IMR-90 (cell line): Measurements from ENCODE around the gene HECW1. TPM values are rescaled to one million over a fixed set of nuclear protein-coding genes. Genes with fewer than 3 reads are reported as not detected.

Source experiments
- ATAC-seq: fragments of 200-7000 bp; cut with Tn5 transposase; 2 replicates; pipeline ENCODE4 v1.9.1; 2020; ENCODE audit warnings: low read depth, mild to moderate bottlenecking, moderate library complexity
- BruUV-seq: library from RNA; stranded (reverse); fragments of 400-500 nt; replicated peaks from 2 replicates; lab custom pipeline; 2021; lab: Mats Ljungman, UMichigan
- CTCF ChIA-PET: fragments of 300-600 bp; formaldehyde crosslinking; extraction: SDS; loops from one replicate; lab custom pipeline; 2021; ENCODE audit warnings: antibody characterized with exemption; lab: Yijun Ruan, JAX
- POLR2A ChIA-PET: fragments of 300-600 bp; sonication (Branson Sonifier 250); formaldehyde crosslinking; loops from one replicate; lab custom pipeline; 2022; ENCODE audit warnings: antibody characterized with exemption; ENCODE audit not compliant: unreplicated experiment; lab: Charles Lee
- DNase-seq: peaks from one replicate; pipeline ENCODE4 v3.0.0; 2013
- H2AFZ ChIP-seq: replicated peaks from 2 replicates; pipeline ENCODE3; 2013; ENCODE audit warnings: low read length, mild to moderate bottlenecking; ENCODE audit not compliant: poor library complexity
- H2AK5ac ChIP-seq: 2 replicates; pipeline ENCODE4 v1.6.1; 2013; ENCODE audit warnings: low read depth, low read length, inconsistent platforms
- H2AK9ac ChIP-seq: replicated peaks from 2 replicates; pipeline ENCODE3; 2013; ENCODE audit warnings: mild to moderate bottlenecking, low read depth, low read length, moderate library complexity; ENCODE audit not compliant: poor library complexity
- H2BK120ac ChIP-seq: 2 replicates; pipeline ENCODE4 v1.6.1; 2013; ENCODE audit warnings: low read depth, low read length, inconsistent platforms
- H2BK15ac ChIP-seq: 3 replicates; pipeline ENCODE4 v1.6.1; 2013; ENCODE audit warnings: low read depth, low read length, inconsistent platforms
- H2BK20ac ChIP-seq: 2 replicates; pipeline ENCODE4 v1.6.1; 2013; ENCODE audit warnings: low read depth, mild to moderate bottlenecking, inconsistent platforms, low read length, moderate library complexity
- H2BK5ac ChIP-seq: 2 replicates; pipeline ENCODE4 v1.6.1; 2013; ENCODE audit warnings: mild to moderate bottlenecking, low read depth, low read length, inconsistent platforms; ENCODE audit not compliant: poor library complexity, severe bottlenecking
- H3K14ac ChIP-seq: replicated peaks from 2 replicates; pipeline ENCODE4 v1.6.1; 2013; ENCODE audit warnings: low read depth, low read length, inconsistent platforms
- H3K18ac ChIP-seq: 2 replicates; pipeline ENCODE4 v1.6.1; 2013; ENCODE audit warnings: low read depth, low read length, control low read depth
- H3K23ac ChIP-seq: 2 replicates; pipeline ENCODE4 v1.6.1; 2013; ENCODE audit warnings: low read depth, low read length, inconsistent platforms
- H3K27ac ChIP-seq: 2 replicates; pipeline ENCODE4 v1.5.1; 2013; ENCODE audit warnings: mild to moderate bottlenecking, control low read depth, low read length; ENCODE audit not compliant: insufficient read depth
- H3K27me3 ChIP-seq: 2 replicates; pipeline ENCODE4 v1.6.1; 2013; ENCODE audit warnings: low read length; ENCODE audit not compliant: control insufficient read depth, insufficient read depth
- H3K36me3 ChIP-seq: 2 replicates; pipeline ENCODE4 v1.6.1; 2013; ENCODE audit warnings: low read length, mixed read lengths; ENCODE audit not compliant: control insufficient read depth, insufficient read depth
- H3K4ac ChIP-seq: 2 replicates; pipeline ENCODE4 v1.6.1; 2013; ENCODE audit warnings: low read depth, low read length, inconsistent platforms
- H3K4me1 ChIP-seq: 2 replicates; pipeline ENCODE4 v1.6.1; 2013; ENCODE audit warnings: low read length, mixed read lengths; ENCODE audit not compliant: control insufficient read depth, insufficient read depth
- H3K4me2 ChIP-seq: 2 replicates; pipeline ENCODE4 v1.6.1; 2013; ENCODE audit warnings: low read depth, mild to moderate bottlenecking, control low read depth, low read length, moderate library complexity
- H3K4me3 ChIP-seq: 2 replicates; pipeline ENCODE4 v1.5.1; 2013; ENCODE audit warnings: low read depth, mild to moderate bottlenecking, control low read depth, low read length, moderate library complexity; ENCODE audit not compliant: insufficient read depth
- H3K56ac ChIP-seq: 2 replicates; pipeline ENCODE4 v1.6.1; 2013; ENCODE audit warnings: low read length, inconsistent platforms; ENCODE audit not compliant: insufficient read depth; ENCODE audit errors: extremely low read depth
- H3K79me1 ChIP-seq, 2 experiments: 2 replicates each; pipeline ENCODE4 v1.6.1; 2013; ENCODE audit warnings: low read length in 2 of 2, inconsistent platforms in 1 of 2, low read depth in 1 of 2
- H3K9ac ChIP-seq: 2 replicates; pipeline ENCODE4 v1.6.1; 2013; ENCODE audit warnings: low read depth, low read length, control low read depth
- H3K9me1 ChIP-seq: 2 replicates; pipeline ENCODE4 v1.6.1; 2013; ENCODE audit warnings: low read length, inconsistent platforms; ENCODE audit not compliant: insufficient read depth
- H3K9me3 ChIP-seq: 2 replicates; pipeline ENCODE4 v1.6.1; 2013; ENCODE audit warnings: low read length; ENCODE audit not compliant: control insufficient read depth, insufficient read depth
- H4K20me1 ChIP-seq: 2 replicates; pipeline ENCODE4 v1.6.1; 2013; ENCODE audit warnings: low read length, inconsistent platforms; ENCODE audit not compliant: insufficient read depth
- H4K5ac ChIP-seq: 2 replicates; pipeline ENCODE4 v1.6.1; 2013; ENCODE audit warnings: mild to moderate bottlenecking, low read depth, low read length, control low read depth
- H4K8ac ChIP-seq, 2 experiments: 2 replicates each; pipeline ENCODE4 v1.6.1; 2013; ENCODE audit warnings: low read depth in 2 of 2, low read length in 2 of 2, control low read depth in 1 of 2, inconsistent platforms in 1 of 2
- H4K91ac ChIP-seq: 2 replicates; pipeline ENCODE4 v1.6.1; 2013; ENCODE audit warnings: low read depth, low read length, inconsistent platforms; ENCODE audit not compliant: insufficient read depth
- CHD1 ChIP-seq: IDR thresholded peaks from 2 replicates; pipeline ENCODE4 v1.6.1; 2012; ENCODE audit warnings: low read depth, low read length, improper control_type of control experiment
- MAZ ChIP-seq: IDR thresholded peaks from 2 replicates; pipeline ENCODE4 v1.6.1; 2012; ENCODE audit warnings: low read depth, mild to moderate bottlenecking, low read length, improper control_type of control experiment, moderate library complexity, borderline replicate concordance
- MXI1 ChIP-seq: IDR thresholded peaks from 2 replicates; pipeline ENCODE4 v1.6.1; 2012; ENCODE audit warnings: low read depth, mild to moderate bottlenecking, low read length, moderate library complexity, borderline replicate concordance
- POLR2A ChIP-seq: IDR thresholded peaks from 2 replicates; pipeline ENCODE4 v1.6.1; 2012; ENCODE audit warnings: mild to moderate bottlenecking, low read depth, low read length
- RCOR1 ChIP-seq: IDR thresholded peaks from 2 replicates; pipeline ENCODE4 v1.6.1; 2012; ENCODE audit warnings: mild to moderate bottlenecking, low read length, improper control_type of control experiment; ENCODE audit not compliant: insufficient replicate concordance
- RFX5 ChIP-seq: IDR thresholded peaks from 2 replicates; pipeline ENCODE4 v1.8.0; 2012; ENCODE audit warnings: low read depth, mild to moderate bottlenecking, low read length, moderate library complexity
- USF2 ChIP-seq: fragments of 150-350 bp; IDR thresholded peaks from 2 replicates; pipeline ENCODE4 v1.6.1; 2017; ENCODE audit warnings: mild to moderate bottlenecking, antibody characterized with exemption, low read length, low read depth
- dilution Hi-C: fragments of 300-500 bp; cut with HindIII; formaldehyde crosslinking; loops from one replicate; pipeline ENCODE4 v1.14.3; 2018; ENCODE audit warnings: low sequenced_read_pairs; ENCODE audit not compliant: unreplicated experiment
- in situ Hi-C: fragments of 300-500 bp; cut with MboI; formaldehyde crosslinking; loops from 3 replicates; pipeline ENCODE4 v1.14.3; 2019; ENCODE audit warnings: low sequenced_read_pairs, inconsistent platforms, mixed read lengths
- intact Hi-C: fragments of 100-400 bp; cut with micrococcal nuclease; formaldehyde crosslinking; loops from 2 replicates; pipeline ENCODE4 v1.10.0; 2022
- polyA plus RNA-seq, 3 experiments: library from polyadenylated mRNA; depleted of rRNA; stranded (reverse); fragments of >200 nt; gene quantifications; 2 replicates each; pipeline ENCODE4 v1.2.3, GENCODE V29; 2012; ENCODE audit warnings: low replicate concordance in 1 of 3
- total RNA-seq: library from RNA; depleted of rRNA; stranded (reverse); fragments of >200 nt; gene quantifications from 2 replicates; pipeline ENCODE4 v1.2.3, GENCODE V29; 2012

The HECW1 gene
- total and polyA plus RNA-seq, 2 of the 4 experiments (the other 2 are of a cell fraction), result 0.56 to 1.3 TPM

DNA sequence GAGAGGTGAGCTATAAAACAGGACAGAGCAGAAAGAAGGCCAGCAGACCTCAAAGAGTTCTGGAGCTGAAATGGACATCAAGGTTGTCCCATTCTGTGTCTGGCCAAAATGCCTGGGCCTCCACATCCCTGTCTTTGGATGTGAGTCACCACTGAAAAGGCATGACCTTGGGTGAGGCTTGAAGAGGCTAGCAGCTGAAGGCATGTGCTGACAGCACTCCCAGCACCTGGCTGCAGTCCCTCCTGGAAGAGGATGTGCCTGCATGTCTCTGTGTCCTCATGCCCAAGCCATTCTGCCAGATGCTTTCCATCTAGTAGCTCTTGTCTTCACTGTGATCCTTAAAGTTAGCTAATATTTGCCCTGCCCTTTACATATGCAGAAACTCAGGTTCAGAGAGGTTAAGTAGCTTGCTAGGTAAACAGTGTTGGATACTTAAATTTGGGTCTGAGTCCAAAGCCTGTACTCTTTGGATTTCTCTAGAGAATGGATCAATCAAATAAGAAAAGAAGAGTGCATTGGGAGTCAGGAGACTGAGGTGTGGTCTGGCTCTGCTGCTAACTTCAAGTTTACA is 35.8 kb downstream of the HECW1 start:
- no peak overlapping the region for H2BK120ac ChIP-seq
- H2BK15ac ChIP-seq, result no peak overlapping the region
- no peaks in the 10 kb centered on the region for H3K4me1 ChIP-seq
- H3K4me2 ChIP-seq, result no peak overlapping the region
- ChIA-PET CTCF (no interaction called here), POLR2A (no interaction called here)
- no peak overlapping the region for H3K27ac ChIP-seq
- H3K4me3 ChIP-seq, result no peak overlapping the region
- no peak overlapping the region for H3K18ac ChIP-seq
- in situ Hi-C loops (no loop called here), dilution Hi-C loops (no loop called here), intact Hi-C loops (loop anchor here (5.0 kb wide), 1 partner anchor 146 kb away; no protein-coding TSS in a partner anchor)
- H4K91ac ChIP-seq, result no peak overlapping the region
- H3K56ac ChIP-seq, result no peak overlapping the region
- no peak overlapping the region for H3K9ac ChIP-seq
- no peak overlapping the region for H3K23ac ChIP-seq
- no peak overlapping the region for H2BK5ac ChIP-seq
- H2AFZ ChIP-seq, result no peak overlapping the region
- H3K27me3 ChIP-seq, result no peaks in the 10 kb centered on the region; the same call in 1 of the 2 replicates
- peaks cover 4% of the 10 kb centered on the region; the same call in 1 of the 2 replicates for H3K9me1 ChIP-seq
- BruUV-seq, result no TSS peak
- no peak overlapping the region for H4K5ac ChIP-seq
- no peak overlapping the region for H2BK20ac ChIP-seq
- H4K8ac ChIP-seq, result no peak overlapping the region
- no peak overlapping the region for H2AK9ac ChIP-seq
- no peaks in the 10 kb centered on the region for H3K36me3 ChIP-seq
- H3K14ac ChIP-seq, result no peak overlapping the region
- H2AK5ac ChIP-seq, result no peak overlapping the region
- DNase-seq (peak; percentile 23), ATAC-seq (no peak)
- H3K79me1 ChIP-seq, result no peaks in the 10 kb centered on the region
- TF ChIP-seq CHD1 (no peak), RFX5 (no peak), MAZ (no peak), USF2 (no peak), POLR2A (no peak), RCOR1 (no peak), MXI1 (no peak)
- no peaks in the 10 kb centered on the region for H4K20me1 ChIP-seq
- H3K4ac ChIP-seq, result no peak overlapping the region
- H3K9me3 ChIP-seq, result no peaks in the 10 kb centered on the region
